GM21423 (cell line): ENCODE measurements around the gene TFIP11.

Source experiments
- ATAC-seq: cut with Tn5 transposase; IDR thresholded peaks from one replicate; pipeline ENCODE4 v1.9.1; 2021; ENCODE audit warnings: mild to moderate bottlenecking, moderate library complexity; ENCODE audit not compliant: unreplicated experiment

TFIP11 gene

GRCh38 chr22:26508148-26508547 is 4.1 kb downstream of the TFIP11 start:
- no peak for ATAC-seq

GRCh38 chr22:26503758-26504157 is 8.5 kb downstream of the TFIP11 start:
- no peak for ATAC-seq

- no peak for ATAC-seq
These were observed 9.3 kb downstream of the TFIP11 start for GRCh38 chr22:26502688-26503561.

GRCh38 chr22:26501996-26502395 is 10.3 kb downstream of the TFIP11 start:
- ATAC-seq: no peak

- ATAC-seq: no peak
These were observed 13.0 kb downstream of the TFIP11 start for GRCh38 chr22:26499188-26499703.

- no peak for ATAC-seq
These were observed 15.8 kb downstream of the TFIP11 start for GRCh38 chr22:26496456-26496855.

GRCh38 chr22:26494506-26494905 is 17.8 kb downstream of the TFIP11 start:
- ATAC-seq: no peak

- ATAC-seq: no peak
These were observed 20.1 kb downstream of the TFIP11 start for GRCh38 chr22:26492220-26492619.

DNA sequence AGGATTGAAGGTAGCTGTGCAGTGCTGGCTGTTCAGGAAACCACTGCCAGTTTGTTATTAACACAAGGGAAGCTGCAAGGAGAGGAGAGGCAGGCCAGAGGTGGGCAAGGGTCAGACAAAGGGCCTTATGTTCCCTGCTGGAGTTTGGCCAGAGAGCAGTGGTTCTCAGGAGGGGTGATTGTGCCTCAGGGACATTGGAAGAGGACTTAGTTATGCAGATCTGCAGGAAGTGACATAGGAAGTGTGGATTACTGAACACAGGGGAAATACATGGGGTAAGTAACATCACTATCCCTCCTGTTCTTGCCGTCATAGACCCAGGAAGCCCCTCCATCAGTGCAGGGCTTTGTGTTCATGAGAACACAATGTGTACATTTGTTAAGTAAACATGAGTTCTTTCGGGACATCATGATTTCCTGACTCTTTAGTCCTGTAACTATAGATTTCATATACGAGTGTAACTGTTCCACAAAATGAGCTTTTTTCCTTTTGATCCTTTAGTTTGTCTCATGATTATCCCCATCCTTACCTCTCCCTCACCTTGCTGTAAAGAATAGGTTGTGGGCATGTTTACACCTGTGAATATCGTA is 22.7 kb downstream of the TFIP11 start:
- ATAC-seq: no peak

DNA sequence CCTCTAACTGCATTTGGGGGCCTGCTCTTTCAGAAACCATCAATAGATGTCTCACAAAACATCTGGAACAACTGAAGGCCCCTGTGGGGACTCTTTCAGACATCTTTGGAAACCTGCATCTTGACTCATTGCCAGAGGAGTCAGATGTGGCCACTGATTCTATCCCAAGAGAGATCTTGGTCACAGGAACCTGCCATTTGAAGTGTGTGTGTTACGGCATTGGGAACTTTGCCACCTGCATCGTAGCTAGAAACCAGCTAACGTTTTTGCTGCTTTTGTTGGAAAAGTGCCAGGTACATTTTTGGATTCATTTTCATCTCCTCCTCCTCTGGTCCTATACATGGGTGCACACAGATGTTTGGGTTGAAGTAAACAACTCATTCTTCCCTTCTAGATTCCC is 24.3 kb downstream of the TFIP11 start:
- ATAC-seq: no peak

DNA sequence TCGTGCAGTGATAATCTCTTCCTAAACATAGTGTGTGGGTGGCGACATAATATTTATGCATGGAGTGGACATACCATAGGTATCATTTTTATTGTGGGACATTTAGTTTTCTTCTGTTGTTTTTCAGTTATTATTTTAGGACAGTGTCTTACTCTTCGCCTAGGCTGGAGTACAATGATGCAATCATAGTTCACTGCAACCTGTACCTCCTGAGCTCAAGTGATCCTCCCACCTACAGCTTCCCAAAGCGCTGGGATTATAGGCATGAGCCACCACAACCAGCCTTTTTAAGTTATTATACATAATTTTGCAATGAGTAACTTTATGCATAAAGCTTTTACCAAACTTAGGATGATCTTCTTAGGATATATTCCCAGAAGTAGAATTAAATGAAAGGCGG is 25.9 kb downstream of the TFIP11 start:
- no peak for ATAC-seq

DNA sequence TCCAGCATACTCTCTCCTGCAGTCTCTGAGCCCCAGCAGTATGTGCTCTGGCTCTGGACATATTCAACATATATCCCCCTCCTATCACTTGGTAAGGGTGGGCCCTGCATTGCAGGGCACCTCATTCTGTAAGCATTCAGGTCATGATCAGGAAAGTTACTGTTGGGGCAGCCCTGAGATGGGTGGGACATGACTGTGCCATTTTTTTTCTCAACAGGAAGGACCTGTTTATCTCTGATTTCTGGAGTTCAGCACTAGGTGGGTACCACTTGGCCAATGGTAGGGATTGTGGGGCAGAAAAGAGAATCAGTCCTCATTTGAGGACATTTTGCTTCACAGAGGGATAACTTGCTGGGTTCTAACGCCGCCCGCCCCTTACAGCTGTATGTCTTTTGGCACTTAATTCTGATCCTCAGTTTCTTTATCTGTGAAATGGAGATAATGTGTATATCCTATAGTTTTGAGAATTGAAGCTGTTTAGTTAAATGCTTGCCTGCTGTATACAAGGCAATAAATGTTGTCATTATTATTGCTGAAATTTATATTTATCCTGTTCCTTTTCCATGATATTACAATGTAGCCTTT is 26.4 kb downstream of the TFIP11 start:
- ATAC-seq: no peak

DNA sequence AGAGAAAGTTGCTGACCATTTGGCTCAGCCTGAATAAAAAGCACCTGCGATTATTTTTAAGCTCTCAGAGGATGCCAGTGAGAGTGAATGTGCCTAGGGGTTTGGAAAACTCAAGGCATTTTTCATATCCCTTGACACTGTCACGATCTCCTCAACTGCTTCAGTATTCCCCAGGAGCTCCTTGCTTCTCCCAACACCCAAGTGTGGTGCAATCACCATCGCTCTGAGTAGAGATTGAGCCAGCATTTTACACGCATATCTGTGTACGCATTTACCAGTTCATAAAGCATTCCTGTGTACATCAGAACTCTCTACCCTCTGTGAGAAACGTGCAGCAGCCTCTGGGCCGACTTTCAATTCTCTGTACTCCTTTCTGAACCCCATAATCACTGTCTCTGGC is 27.3 kb downstream of the TFIP11 start:
- ATAC-seq: no peak

GRCh38 chr22:26484360-26484706 is 27.9 kb downstream of the TFIP11 start:
- ATAC-seq: no peak

DNA sequence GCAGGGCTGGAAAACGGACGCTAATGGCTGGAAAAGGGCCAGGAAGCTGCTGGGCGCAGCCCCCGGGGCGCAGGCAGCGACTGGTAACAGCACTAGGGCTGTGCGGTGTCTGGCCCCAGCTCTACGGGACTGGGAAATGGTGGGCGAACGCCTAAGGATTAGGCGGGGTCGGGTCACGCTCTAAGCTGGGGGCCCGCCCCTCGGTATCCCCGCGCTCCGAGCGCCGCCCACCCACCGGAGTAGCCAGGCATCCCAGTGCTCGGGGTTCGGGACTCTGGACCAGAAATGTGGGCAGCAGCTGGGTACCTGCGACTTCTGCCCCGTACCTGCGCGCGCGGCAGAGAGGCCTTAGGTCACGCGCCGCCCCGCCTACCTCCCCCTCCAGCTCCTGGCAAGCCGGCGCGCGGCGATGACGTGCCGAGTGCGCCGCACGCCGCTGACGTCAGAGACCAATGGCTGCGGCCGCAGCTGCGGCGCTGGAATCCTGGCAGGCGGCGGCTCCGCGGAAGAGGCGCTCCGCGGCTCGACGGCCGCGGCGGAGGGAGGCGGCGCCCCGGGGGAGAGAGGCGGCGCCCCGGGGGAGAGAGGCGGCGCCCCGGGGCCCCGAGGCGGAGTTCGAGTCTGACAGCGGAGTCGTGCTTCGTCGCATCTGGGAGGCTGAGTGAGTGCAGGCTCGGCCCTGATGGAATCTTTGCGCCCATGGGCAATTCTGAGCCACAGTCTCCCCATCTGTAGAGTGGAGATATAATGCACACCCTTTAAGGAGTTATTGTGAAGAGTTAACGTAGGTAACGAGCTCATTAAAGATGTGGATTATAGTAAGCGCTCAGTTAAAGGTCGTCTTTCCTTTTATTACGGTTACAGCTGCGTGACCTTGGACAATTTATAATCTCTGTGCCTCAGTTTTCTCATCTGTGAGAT is 28.6 kb downstream of the TFIP11 start, which contains the start of the genes HPS4 and SRRD:
TSS of gene HPS4 (minus strand) at position 345 of the 921 bp plus-strand sequence. CDS start 2,021 bp downstream, outside the sequence.
TSS of gene SRRD (plus strand) at position 439 of the 921 bp plus-strand sequence. CDS start at position 453, 14 bp downstream.
- peak; percentile 69 for ATAC-seq

DNA sequence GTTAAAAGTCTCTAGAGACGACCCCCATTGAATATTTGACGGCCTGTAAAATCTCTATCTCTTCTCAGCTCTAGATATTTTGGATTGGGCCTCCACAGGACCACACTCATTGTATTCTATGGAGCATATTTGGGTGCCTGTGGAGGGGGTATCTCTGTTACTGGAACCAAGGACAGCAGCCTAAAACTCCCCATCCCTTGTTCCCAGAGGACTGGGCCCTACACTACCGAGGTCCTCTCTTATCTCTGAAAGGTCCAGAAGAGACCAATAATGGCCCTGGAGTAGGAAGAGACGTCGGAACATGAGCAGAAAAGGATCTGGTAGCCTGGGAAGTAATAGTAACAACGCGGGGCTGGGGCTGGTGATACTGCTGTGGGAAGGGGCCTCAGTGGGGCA is 29.2 kb downstream of the TFIP11 start:
- peak; percentile 2 for ATAC-seq

- no peak for ATAC-seq
These were observed 30.1 kb downstream of the TFIP11 start for GRCh38 chr22:26482161-26482560.

- ATAC-seq: no peak
These were observed 30.6 kb downstream of the TFIP11 start for GRCh38 chr22:26481694-26482093.

DNA sequence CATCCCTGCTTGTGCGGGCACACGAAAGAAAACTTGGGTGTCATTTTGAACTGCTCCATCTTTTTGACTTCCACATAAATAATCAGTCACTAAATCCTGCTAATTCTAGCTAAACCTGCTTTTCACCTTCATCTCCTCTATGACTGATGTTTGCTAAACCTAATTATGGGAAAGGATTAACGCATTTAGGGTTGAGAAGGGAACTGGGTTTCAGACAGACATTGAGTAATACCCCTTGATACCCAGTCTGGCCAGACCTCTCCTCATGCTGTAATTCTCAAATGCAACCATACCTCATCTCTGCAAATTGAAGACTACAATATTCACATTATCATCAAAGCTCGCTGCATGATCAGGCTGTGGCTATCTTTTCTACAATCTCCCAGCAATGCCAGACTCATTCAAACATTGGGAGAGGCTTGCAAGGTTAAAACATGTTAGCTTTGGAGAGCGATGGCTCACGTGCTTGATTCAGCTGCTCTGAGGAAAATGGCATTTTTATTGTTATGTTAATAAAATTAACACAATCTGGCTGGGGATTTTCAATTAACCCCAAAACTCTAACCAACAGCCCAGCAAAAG is 31.1 kb downstream of the TFIP11 start:
- no peak for ATAC-seq

- ATAC-seq: no peak
These were observed 31.7 kb downstream of the TFIP11 start for GRCh38 chr22:26480611-26480932.
